Left lung (tissue), 10 donors: ENCODE results near the gene OR1D5. TPM values are rescaled to one million over a fixed set of nuclear protein-coding genes. Genes with fewer than 3 reads are reported as not detected.

ENCODE experiments used
- ATAC-seq: fragments of 200-7000 bp; cut with Tn5 transposase; one replicate; pipeline ENCODE4 v1.9.1; 2020; ENCODE audit warnings: moderate library complexity
- DNase-seq, 4 donors: peaks; one replicate each; pipeline ENCODE4 v3.0.0-alpha.2; 2013 to 2020
- H3K27ac ChIP-seq, 2 donors: fragments of 200-600 bp; sonication (generic) in 1 of 2; one replicate each; pipeline versions ENCODE4 v1.5.0 to v1.8.0; 2020 to 2021
- H3K27me3 ChIP-seq, 2 donors: fragments of 200-600 bp; sonication (generic) in 1 of 2; one replicate each; pipeline versions ENCODE4 v1.5.0 to v1.8.0; 2020 to 2021
- H3K36me3 ChIP-seq, 2 donors: fragments of 200-600 bp; sonication (generic) in 1 of 2; one replicate each; pipeline versions ENCODE4 v1.5.0 to v1.8.0; 2020 to 2021
- H3K4me1 ChIP-seq, 2 donors: fragments of 200-600 bp; one replicate each; pipeline ENCODE4 v1.8.0; 2021
- H3K4me3 ChIP-seq, 2 donors: fragments of 200-600 bp; sonication (generic) in 1 of 2; one replicate each; pipeline versions ENCODE4 v1.5.0 to v1.8.0; 2020 to 2021; ENCODE audit warnings: mild to moderate bottlenecking in 1 of 2
- H3K9me3 ChIP-seq, 2 donors: fragments of 200-600 bp; sonication (generic) in 1 of 2; one replicate each; pipeline versions ENCODE4 v1.5.0 to v1.8.0; 2020 to 2021
- intact Hi-C, 2 donors: fragments of 100-400 bp; cut with DNase I; formaldehyde crosslinking; loops; one replicate each; pipeline versions ENCODE4 v1.11.2 to v1.14.2; 2022
- polyA plus RNA-seq, 6 donors: library from polyadenylated mRNA; unstranded; fragments of 120-200 nt; gene quantifications; one replicate each; pipeline ENCODE4 v1.2.1, GENCODE V29; 2013; ENCODE audit not compliant: insufficient read length in 6 of 6
- total RNA-seq, 2 donors: library from RNA; stranded (reverse); fragmentation: NEBNext Ultra II Directional; extraction: Animal tissue kit (Norgen Biotek cat#: 25700); gene quantifications; one replicate each; pipeline ENCODE4 v1.2.1, GENCODE V29; 2021
- TF ChIP-seq, protein P1 (sequence below), 2 donors: fragments of 200-600 bp; sonication (generic) in 1 of 2; IDR thresholded peaks; one replicate each; pipeline versions ENCODE4 v1.5.0 to v1.8.0; 2021; ENCODE audit warnings: antibody characterized with exemption in 2 of 2
- donor health status: DM: no; HTN: yes; CAD: no.
- donor health status: DM: no; HTN: no; CAD: no.

The OR1D5 gene
- total and polyA plus RNA-seq, 8 donors = not detected

DNA sequence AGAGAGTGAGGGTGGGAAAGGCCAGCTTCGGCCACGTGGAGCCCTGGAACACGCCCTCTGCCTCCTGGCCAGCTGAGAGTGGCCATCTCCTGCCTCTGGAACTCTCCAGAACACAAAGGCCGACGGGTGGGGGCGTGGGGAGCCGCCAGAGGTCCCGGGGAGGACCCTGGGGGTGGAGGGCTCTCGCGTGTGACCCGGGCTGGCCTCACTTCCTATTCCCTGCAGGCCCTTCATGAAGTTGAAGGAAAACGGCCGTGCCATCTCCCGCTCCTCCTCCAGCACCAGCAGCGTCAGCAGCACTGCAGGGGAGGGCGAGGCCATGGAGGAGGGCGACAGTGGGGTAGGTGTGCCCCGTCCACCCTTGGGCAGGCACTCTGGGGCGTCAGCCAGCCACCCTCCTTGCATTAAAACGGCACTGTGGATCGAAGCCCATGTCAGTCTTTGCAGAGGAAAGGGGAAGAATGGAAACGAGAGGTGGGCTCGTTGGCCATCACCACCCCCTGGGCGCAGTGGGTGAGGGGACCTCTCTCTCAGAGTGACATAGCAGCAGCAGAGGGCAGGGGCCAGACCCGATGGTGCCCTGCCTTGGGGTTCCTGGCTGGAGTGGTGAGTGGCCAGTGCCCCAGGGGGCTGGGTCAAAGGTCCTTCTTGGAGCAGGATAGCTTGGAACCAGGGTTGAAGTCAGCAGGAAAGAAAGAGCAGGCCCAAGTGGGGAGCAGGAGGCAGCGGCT, 37.1 kb downstream of the OR1D5 start:
- H3K4me3 ChIP-seq = no peak overlapping the region
- intact Hi-C loops = no loop called here
- TF ChIP-seq, protein P1, sequence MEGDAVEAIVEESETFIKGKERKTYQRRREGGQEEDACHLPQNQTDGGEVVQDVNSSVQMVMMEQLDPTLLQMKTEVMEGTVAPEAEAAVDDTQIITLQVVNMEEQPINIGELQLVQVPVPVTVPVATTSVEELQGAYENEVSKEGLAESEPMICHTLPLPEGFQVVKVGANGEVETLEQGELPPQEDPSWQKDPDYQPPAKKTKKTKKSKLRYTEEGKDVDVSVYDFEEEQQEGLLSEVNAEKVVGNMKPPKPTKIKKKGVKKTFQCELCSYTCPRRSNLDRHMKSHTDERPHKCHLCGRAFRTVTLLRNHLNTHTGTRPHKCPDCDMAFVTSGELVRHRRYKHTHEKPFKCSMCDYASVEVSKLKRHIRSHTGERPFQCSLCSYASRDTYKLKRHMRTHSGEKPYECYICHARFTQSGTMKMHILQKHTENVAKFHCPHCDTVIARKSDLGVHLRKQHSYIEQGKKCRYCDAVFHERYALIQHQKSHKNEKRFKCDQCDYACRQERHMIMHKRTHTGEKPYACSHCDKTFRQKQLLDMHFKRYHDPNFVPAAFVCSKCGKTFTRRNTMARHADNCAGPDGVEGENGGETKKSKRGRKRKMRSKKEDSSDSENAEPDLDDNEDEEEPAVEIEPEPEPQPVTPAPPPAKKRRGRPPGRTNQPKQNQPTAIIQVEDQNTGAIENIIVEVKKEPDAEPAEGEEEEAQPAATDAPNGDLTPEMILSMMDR (IDR thresholded peaks at IDR 0.05) = no peak
- ATAC-seq (no peak), DNase-seq (peak in 2 of 4 donors; percentile 22 to 60)
- no peaks in the 10 kb centered on the region for H3K27me3 ChIP-seq
- H3K9me3 ChIP-seq = peaks cover 0 to 23% of the 10 kb centered on the region in 2 donors
- H3K36me3 ChIP-seq = peaks cover 0 to 31% of the 10 kb centered on the region in 2 donors
- no peak overlapping the region for H3K27ac ChIP-seq
- peaks cover 0 to 7% of the 10 kb centered on the region in 2 donors for H3K4me1 ChIP-seq

DNA sequence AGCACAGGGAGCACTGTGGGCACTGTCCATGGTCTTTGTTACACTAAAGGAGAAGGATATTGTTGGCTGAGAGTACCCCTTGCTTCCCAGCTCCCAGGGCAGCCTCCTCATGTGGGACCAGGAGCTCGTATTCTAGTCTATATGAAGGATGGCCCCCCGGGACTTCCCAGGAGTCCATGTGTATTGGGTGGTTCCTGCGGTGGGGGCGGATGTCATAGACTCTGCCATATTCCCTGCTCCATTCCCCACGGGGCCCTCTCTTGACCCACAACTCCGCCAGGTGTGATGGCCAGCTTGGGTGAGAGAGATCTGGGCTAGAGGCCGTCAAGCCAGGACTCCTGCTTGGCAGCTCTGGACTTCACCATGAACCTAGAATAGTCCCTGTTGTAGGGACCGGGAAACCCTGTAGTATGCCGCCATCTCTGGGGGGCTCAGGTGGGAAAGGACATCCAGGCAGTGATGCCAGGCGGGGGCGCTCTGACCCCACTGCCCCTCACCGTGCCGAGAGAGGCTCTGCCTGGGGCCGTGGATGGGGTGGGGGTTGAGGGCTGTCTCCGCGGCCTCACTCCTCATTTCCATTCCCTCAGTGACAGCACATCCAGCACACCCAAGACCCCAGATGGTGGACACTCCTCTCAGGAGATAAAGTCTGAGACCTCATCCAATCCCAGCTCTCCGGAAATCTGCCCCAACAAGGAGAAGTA, 37.8 kb downstream of the OR1D5 start:
- Histone ChIP-seq H3K27ac (no peak overlapping the region), H3K9me3 (peaks cover 0 to 23% of the 10 kb centered on the region in 2 donors), H3K27me3 (no peaks in the 10 kb centered on the region), H3K4me1 (peaks cover 0 to 7% of the 10 kb centered on the region in 2 donors), H3K36me3 (peaks cover 0 to 37% of the 10 kb centered on the region in 2 donors), H3K4me3 (no peak overlapping the region)
- ATAC-seq (no peak), DNase-seq (peak in 1 of 4 donors; percentile 38)
- intact Hi-C loops = no loop called here
- TF ChIP-seq, protein P1 (IDR thresholded peaks at IDR 0.05) = no peak

GRCh38 chr17:3024346-3024745, 39.1 kb downstream of the OR1D5 start:
- ATAC-seq = no peak

GRCh38 chr17:3022197-3022596, 41.2 kb downstream of the OR1D5 start:
- no peaks in the 10 kb centered on the region for H3K27me3 ChIP-seq
- TF ChIP-seq, protein P1 (IDR thresholded peaks at IDR 0.05) = no peak
- DNase-seq (no peak), ATAC-seq (no peak)
- no peak overlapping the region for H3K27ac ChIP-seq
- H3K4me3 ChIP-seq = no peak overlapping the region
- peaks cover 0 to 23% of the 10 kb centered on the region in 2 donors for H3K9me3 ChIP-seq
- intact Hi-C loops = no loop called here
- H3K36me3 ChIP-seq = peaks cover 0 to 68% of the 10 kb centered on the region in 2 donors
- no peaks in the 10 kb centered on the region for H3K4me1 ChIP-seq

More at GRCh38 chr17:3024346-3024745, 39.1 kb downstream of the OR1D5 start:
- H3K4me1 ChIP-seq = peaks cover 0 to 3% of the 10 kb centered on the region in 2 donors
- H3K4me3 ChIP-seq = no peak overlapping the region
- no peak for DNase-seq
- peaks cover 0 to 50% of the 10 kb centered on the region in 2 donors for H3K36me3 ChIP-seq
- TF ChIP-seq, protein P1 (IDR thresholded peaks at IDR 0.05) = no peak
- H3K27ac ChIP-seq = no peak overlapping the region
- intact Hi-C loops = no loop called here
- H3K27me3 ChIP-seq = no peaks in the 10 kb centered on the region
- H3K9me3 ChIP-seq = peaks cover 0 to 23% of the 10 kb centered on the region in 2 donors

DNA sequence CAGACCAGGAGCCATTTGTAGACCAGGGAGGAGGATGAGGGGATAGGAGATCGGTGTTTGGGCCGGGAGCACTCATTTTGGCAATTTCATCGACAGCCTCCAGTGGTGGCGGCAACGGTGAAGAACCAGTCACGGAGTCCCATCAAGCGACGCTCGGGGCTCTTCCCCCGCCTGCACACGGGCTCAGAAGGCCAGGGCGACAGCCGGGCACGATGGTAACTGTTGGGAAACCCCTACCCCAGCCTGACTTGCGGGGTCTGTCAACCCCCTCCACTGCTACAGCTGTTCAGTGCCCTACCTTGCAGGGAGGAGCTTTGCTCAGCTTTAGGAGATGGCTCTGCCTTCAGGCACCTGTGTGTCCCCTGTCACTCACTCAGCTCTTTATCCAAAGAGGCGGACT, 43.0 kb downstream of the OR1D5 start:
- Histone ChIP-seq H3K9me3 (peaks cover 0 to 23% of the 10 kb centered on the region in 2 donors), H3K27ac (no peak overlapping the region), H3K4me3 (no peak overlapping the region), H3K4me1 (no peaks in the 10 kb centered on the region), H3K36me3 (peaks cover 0 to 64% of the 10 kb centered on the region in 2 donors), H3K27me3 (no peaks in the 10 kb centered on the region)
- peak in 1 of 4 donors; percentile 54 for DNase-seq
- intact Hi-C loops = no loop called here
- TF ChIP-seq, protein P1 (IDR thresholded peaks at IDR 0.05) = no peak
- no peak for ATAC-seq
